ENCODE data around the gene PHLPP2.
A peak's percentile ranks its signal among the peaks of the same experiment; 100 is the strongest.
"Not testable (repeated sequence)": the region's sequence is repeated elsewhere in the genome, so short reads cannot be mapped to it uniquely, and the experiment has no call there.

The PHLPP2 gene

GRCh38 chr16:71693164-71693563 lies 31.3 kb downstream of the PHLPP2 start:
- Mint-ChIP-seq H3K4me1 (peaks cover 21% of the 10 kb centered on the region), H3K27ac (no peak overlapping the region), H3K27me3 (no peaks in the 10 kb centered on the region), H3K36me3 (peaks cover 18% of the 10 kb centered on the region), H3K9me3 (no peaks in the 10 kb centered on the region), H3K4me3 (no peak overlapping the region)
- peak; percentile 43 for ATAC-seq

DNA sequence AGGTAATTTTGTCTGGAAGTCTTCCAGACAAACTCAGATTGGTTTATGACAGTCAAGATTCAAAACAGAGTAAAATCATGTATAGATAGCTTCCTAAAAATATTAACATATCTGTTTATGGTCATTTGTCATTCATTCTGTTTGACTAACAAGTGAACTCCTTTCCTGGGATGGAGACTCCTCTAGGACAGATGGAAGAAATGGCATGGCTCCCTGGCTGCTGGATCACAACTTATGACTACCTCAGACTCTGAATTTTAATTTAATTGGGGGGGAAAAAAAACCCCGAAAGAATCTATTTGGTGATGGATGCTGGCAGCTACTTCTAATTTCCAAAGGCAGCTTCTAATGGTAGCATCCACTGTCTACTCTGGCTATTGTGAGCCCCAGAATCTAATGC lies 34.6 kb downstream of the PHLPP2 start:
- H3K27ac Mint-ChIP-seq, result no peak overlapping the region
- H3K36me3 Mint-ChIP-seq, result peaks cover 30% of the 10 kb centered on the region
- no peak for ATAC-seq
- peaks cover 12% of the 10 kb centered on the region for H3K4me1 Mint-ChIP-seq
- no peak overlapping the region for H3K4me3 Mint-ChIP-seq
- H3K9me3 Mint-ChIP-seq, result no peaks in the 10 kb centered on the region
- no peaks in the 10 kb centered on the region for H3K27me3 Mint-ChIP-seq

DNA sequence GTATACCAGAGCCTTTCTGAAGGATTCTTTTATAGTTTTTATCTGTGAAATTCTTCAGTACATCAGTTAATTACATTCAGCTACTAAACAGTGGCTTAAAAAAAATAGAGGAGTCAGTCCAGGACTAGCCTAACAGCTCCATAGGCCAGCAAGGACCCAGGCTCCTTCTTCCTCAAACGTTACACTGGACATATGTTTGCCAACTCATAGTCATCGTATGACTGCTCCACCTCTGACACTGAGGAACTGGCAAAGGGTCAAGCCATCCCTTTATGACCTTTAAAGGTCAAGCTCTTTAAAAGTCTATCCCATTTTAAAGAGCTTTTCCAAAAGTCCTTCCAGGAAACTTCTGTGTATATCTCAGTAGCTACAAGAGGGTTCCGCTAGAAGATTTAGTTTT lies 36.6 kb downstream of the PHLPP2 start:
- Mint-ChIP-seq H3K27ac (peak overlapping the region; percentile 3), H3K4me1 (peaks cover 3% of the 10 kb centered on the region), H3K4me3 (no peak overlapping the region), H3K9me3 (peaks cover 2% of the 10 kb centered on the region), H3K36me3 (peaks cover 43% of the 10 kb centered on the region), H3K27me3 (no peaks in the 10 kb centered on the region)
- no peak for ATAC-seq

DNA sequence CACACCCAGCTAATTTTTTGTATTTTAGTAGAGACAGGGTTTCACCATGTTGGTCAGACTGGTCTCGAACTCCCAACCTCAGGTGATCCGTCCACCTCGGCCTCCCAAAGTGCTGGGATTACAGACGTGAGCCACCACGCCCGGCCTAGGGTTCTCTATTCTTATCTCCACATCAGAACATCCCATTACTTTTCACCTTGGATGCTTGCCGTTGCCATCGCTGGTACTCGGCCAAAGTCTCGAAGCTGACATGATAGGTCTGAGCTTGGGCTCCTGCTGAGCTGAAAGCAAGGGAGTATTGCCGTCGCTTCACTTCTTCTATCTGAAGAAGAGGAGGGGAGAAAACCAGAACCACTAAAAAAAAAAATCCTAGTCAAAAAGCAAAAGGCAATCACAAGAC lies 40.2 kb downstream of the PHLPP2 start:
- H3K27ac Mint-ChIP-seq, ATAC-seq, H3K27me3 Mint-ChIP-seq, H3K9me3 Mint-ChIP-seq, H3K4me1 Mint-ChIP-seq, H3K4me3 Mint-ChIP-seq: not testable (repeated sequence)
- H3K36me3 Mint-ChIP-seq, result peaks cover 56% of the 10 kb centered on the region

DNA sequence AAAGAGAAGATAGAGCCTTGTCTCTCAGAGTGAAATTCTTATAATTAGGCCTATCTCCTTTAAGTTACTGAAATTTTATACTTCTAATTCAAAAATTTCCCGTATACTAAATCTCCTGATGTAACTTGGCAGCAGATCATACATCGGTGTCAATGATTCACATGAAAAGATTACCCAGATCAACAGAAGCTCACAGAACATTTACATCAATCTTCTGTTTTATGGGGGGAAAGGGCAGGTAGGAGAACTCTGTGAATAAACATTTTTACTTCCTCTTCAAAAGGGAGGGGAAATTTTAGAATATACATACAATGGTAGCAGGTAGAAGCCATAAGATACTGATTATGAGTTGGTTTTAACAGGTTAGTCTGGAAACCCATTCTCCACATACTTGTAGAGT lies 43.1 kb downstream of the PHLPP2 start:
- Mint-ChIP-seq H3K27ac (no peak overlapping the region), H3K9me3 (peaks cover 2% of the 10 kb centered on the region), H3K4me3 (no peak overlapping the region)

DNA sequence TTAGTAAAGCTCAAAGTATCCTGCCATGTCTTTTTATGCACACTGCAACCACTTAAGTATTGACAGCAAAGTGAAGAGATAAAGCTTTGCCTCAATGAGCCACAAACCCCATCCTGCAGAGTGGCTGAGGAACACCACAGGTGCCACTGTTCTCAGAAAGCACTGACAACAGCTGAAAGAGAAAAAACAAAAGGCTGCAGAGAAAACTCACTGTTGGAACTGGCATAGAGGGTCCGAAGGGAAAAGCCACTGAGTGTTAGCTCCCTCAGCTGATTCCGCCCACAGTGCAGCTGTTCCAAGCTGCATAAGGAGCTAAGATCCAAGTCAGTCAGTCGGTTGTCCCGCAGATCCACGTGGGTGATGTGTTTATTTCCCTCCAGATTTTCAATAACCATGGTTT lies 48.3 kb downstream of the PHLPP2 start:
- no peak overlapping the region for H3K4me3 Mint-ChIP-seq
- ATAC-seq, result no peak
- H3K4me1 Mint-ChIP-seq, result no peaks in the 10 kb centered on the region
- no peaks in the 10 kb centered on the region for H3K9me3 Mint-ChIP-seq
- no peaks in the 10 kb centered on the region for H3K27me3 Mint-ChIP-seq
- no peak overlapping the region for H3K27ac Mint-ChIP-seq
- H3K36me3 Mint-ChIP-seq, result peaks cover 56% of the 10 kb centered on the region

More for the DNA sequence above, 43.1 kb downstream of the PHLPP2 start:
- Mint-ChIP-seq H3K36me3 (peaks cover 50% of the 10 kb centered on the region), H3K4me1 (no peaks in the 10 kb centered on the region), H3K27me3 (no peaks in the 10 kb centered on the region)
- ATAC-seq, result no peak

- ATAC-seq, result no peak
- peaks cover 59% of the 10 kb centered on the region for H3K36me3 Mint-ChIP-seq
Measured at GRCh38 chr16:71675380-71675779, 49.1 kb downstream of the PHLPP2 start.

GRCh38 chr16:71674229-71674628 lies 50.3 kb downstream of the PHLPP2 start:
- Mint-ChIP-seq H3K4me1 (no peaks in the 10 kb centered on the region), H3K27ac (no peak overlapping the region), H3K36me3 (peaks cover 63% of the 10 kb centered on the region), H3K27me3 (no peaks in the 10 kb centered on the region), H3K9me3 (no peaks in the 10 kb centered on the region), H3K4me3 (no peak overlapping the region)
- ATAC-seq, result no peak

More at GRCh38 chr16:71675380-71675779, 49.1 kb downstream of the PHLPP2 start:
- no peaks in the 10 kb centered on the region for H3K27me3 Mint-ChIP-seq
- H3K27ac Mint-ChIP-seq, result no peak overlapping the region
- no peaks in the 10 kb centered on the region for H3K9me3 Mint-ChIP-seq
- no peak overlapping the region for H3K4me3 Mint-ChIP-seq
- no peaks in the 10 kb centered on the region for H3K4me1 Mint-ChIP-seq

GRCh38 chr16:71673582-71673973 lies 50.9 kb downstream of the PHLPP2 start:
- no peak for ATAC-seq
- Mint-ChIP-seq H3K27me3 (no peaks in the 10 kb centered on the region), H3K4me1 (no peaks in the 10 kb centered on the region), H3K9me3 (no peaks in the 10 kb centered on the region), H3K4me3 (no peak overlapping the region), H3K36me3 (peaks cover 63% of the 10 kb centered on the region), H3K27ac (no peak overlapping the region)

GRCh38 chr16:71672803-71673581 lies 51.5 kb downstream of the PHLPP2 start:
- Mint-ChIP-seq H3K4me1 (no peaks in the 10 kb centered on the region), H3K4me3 (no peak overlapping the region), H3K27me3 (no peaks in the 10 kb centered on the region), H3K36me3 (peaks cover 61% of the 10 kb centered on the region), H3K27ac (no peak overlapping the region), H3K9me3 (no peaks in the 10 kb centered on the region)
- no peak for ATAC-seq

DNA sequence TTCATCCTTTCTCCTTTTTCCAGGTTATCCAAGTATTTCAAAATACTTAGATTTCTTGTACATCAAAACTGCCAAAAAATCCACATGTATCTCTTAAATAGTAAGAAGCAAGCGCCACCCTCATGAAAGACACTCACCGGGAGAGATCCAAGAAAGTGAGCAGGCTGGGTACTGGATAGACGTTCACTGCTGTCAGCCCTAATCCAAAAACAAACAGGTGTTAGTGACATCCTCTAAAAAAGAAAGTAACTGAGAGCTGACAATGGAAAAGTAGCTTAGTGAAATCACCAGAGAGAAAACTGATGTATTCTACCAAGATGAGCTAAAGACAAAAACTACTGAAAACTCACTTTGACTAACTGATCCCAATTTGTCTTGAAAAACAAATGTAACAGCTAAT lies 52.4 kb downstream of the PHLPP2 start:
- H3K9me3 Mint-ChIP-seq, result no peaks in the 10 kb centered on the region
- H3K4me3 Mint-ChIP-seq, result no peak overlapping the region
- no peaks in the 10 kb centered on the region for H3K4me1 Mint-ChIP-seq
- ATAC-seq, result no peak
- H3K36me3 Mint-ChIP-seq, result peaks cover 67% of the 10 kb centered on the region
- H3K27ac Mint-ChIP-seq, result no peak overlapping the region
- H3K27me3 Mint-ChIP-seq, result no peaks in the 10 kb centered on the region

DNA sequence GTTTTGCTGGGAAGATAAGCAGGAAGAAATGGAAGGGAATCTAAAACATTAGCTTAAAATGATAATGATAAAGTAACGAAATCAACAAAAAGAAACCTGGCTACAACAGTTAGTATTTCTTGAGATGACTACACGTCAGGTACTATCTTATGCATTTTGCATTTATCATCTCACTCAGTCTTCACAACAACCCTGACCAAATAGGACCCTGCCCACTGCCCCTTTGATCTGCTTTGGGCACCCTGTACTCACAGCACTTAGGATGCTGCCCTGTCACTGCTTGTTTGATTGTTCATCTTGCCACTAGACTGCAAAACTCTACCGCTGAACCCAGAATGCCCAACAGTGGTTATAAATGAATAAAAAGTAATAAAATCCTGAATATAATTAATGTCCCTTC lies 53.3 kb downstream of the PHLPP2 start:
- Mint-ChIP-seq H3K36me3 (peaks cover 70% of the 10 kb centered on the region), H3K27ac (no peak overlapping the region), H3K4me3 (no peak overlapping the region), H3K9me3 (no peaks in the 10 kb centered on the region), H3K27me3 (no peaks in the 10 kb centered on the region), H3K4me1 (no peaks in the 10 kb centered on the region)
- ATAC-seq, result no peak

DNA sequence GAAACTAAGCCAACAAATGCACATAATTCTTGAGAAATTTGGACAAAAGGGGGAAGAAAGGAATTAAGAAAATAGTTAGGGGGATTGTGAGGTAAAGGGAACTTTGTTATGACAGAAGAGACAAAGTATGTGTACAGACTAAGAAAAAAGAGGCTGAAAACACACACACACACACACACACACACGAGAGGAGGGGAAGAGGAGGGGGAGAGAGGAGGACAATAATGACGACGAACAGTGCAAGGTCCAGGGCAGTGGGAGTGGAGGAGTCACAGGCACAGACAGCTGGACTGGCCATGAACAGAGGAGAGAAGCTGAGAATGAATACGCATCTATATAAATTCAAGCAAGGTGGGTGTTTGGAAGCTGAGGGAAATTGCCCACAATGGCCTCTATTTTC lies 54.0 kb downstream of the PHLPP2 start:
- no peaks in the 10 kb centered on the region for H3K4me1 Mint-ChIP-seq
- H3K4me3 Mint-ChIP-seq, result no peak overlapping the region
- no peaks in the 10 kb centered on the region for H3K27me3 Mint-ChIP-seq
- no peak overlapping the region for H3K27ac Mint-ChIP-seq
- no peaks in the 10 kb centered on the region for H3K9me3 Mint-ChIP-seq
- no peak for ATAC-seq
- H3K36me3 Mint-ChIP-seq, result peaks cover 74% of the 10 kb centered on the region

- Mint-ChIP-seq H3K4me1 (no peaks in the 10 kb centered on the region), H3K27ac (no peak overlapping the region), H3K36me3 (peaks cover 70% of the 10 kb centered on the region), H3K9me3 (no peaks in the 10 kb centered on the region), H3K27me3 (no peaks in the 10 kb centered on the region), H3K4me3 (no peak overlapping the region)
- no peak for ATAC-seq
Measured at GRCh38 chr16:71669926-71670536, 54.5 kb downstream of the PHLPP2 start.

- ATAC-seq, result no peak
- Mint-ChIP-seq H3K4me3 (no peak overlapping the region), H3K27ac (no peak overlapping the region), H3K9me3 (no peaks in the 10 kb centered on the region), H3K27me3 (no peaks in the 10 kb centered on the region), H3K36me3 (peaks cover 67% of the 10 kb centered on the region), H3K4me1 (no peaks in the 10 kb centered on the region)
Measured at GRCh38 chr16:71666928-71667707, 57.4 kb downstream of the PHLPP2 start.

Measured in stimulated activated memory B cell treated with anti-CD40 and anti-IgM and Interleukin-4, amounts not matched to agents 10 μg/mL and 1 μg/mL and 100 μg/mL, for 72 hours (primary cell).